ENCODE results near the gene ZNF365.
"Not testable (repeated sequence)": the region's sequence is repeated elsewhere in the genome, so short reads cannot be mapped to it uniquely, and the experiment has no call there.

ZNF365 gene, protein sequence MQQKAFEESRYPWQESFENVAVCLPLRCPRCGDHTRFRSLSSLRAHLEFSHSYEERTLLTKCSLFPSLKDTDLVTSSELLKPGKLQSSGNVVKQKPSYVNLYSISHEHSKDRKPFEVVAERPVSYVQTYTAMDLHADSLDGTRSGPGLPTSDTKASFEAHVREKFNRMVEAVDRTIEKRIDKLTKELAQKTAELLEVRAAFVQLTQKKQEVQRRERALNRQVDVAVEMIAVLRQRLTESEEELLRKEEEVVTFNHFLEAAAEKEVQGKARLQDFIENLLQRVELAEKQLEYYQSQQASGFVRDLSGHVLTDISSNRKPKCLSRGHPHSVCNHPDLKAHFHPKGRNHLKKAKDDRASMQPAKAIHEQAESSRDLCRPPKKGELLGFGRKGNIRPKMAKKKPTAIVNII

GRCh38 chr10:62373995-62374861 lies at the start of gene ZNF365:
Gene ZNF365, plus strand, starts transcription at chr10:62374369. Its CDS starts 1,825 bp downstream, at chr10:62376194.
- DNase-seq (ENCODE audit: low spot score), result peak; percentile 83

GRCh38 chr10:62326176-62326575 lies 48.0 kb upstream of the ZNF365 start:
- DNase-seq (ENCODE audit: low spot score), result no peak

- no peak for DNase-seq (ENCODE audit: low spot score)
Measured at GRCh38 chr10:62327885-62328284, 46.3 kb upstream of the ZNF365 start.

DNA sequence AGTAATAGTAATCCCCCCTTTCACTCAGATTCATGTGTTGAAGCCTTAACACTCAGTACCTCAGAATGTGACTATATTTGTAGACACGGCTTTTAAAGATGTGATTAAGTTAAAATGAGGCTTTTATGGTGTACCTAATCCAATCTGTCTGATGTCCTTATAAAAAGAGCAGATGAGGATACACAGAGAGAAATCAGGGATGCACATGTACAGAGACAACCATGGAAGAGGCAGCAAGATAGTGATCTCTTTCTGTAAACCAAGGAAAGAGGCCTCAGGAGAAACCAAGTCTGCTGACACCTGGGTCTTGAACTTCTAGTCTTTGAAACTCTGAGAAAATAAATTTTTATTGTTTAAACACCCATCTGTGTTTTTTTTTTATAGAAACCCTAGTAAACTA lies 44.0 kb upstream of the ZNF365 start:
- no peak for DNase-seq (ENCODE audit: low spot score)

GRCh38 chr10:62332406-62332805 lies 41.8 kb upstream of the ZNF365 start:
- no peak for DNase-seq (ENCODE audit: low spot score)

DNA sequence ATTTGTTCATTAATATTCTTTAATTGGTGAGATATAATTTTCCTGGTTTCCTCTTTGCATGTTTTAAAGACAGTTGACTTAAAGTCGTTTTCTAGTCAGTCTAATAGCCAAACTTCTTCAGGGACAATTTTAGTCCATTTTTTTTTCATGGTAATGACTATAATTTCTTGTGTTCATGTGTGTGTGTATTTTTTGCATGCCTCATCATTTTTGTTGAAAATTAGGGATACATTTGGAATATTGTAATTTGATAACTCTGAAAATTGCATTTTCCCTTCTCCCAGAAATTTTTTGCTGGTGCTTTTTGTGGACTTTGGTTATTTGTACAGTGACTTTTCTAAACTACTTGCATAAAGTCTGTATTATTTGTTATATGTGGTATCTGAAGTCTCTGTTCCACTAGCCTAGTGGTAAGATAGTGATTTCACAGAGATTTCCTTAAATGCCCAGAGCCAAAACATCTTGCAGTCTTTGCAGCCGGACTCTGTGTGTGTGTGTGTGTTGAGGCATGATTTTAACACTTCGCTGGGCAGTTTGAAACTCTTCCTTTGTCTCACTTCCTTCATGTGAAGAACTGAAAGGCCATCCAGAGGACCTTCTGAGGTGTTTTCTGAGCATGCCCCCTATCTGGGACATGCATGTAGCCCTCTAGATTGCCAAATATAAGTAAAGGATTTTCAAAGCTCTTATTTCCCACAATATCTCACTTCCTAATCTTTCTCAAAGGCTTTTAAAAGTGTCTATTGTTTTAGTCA lies 40.9 kb upstream of the ZNF365 start:
- no peak for DNase-seq (ENCODE audit: low spot score)

- no peak for DNase-seq (ENCODE audit: low spot score)
Measured at GRCh38 chr10:62333988-62334682, 40.0 kb upstream of the ZNF365 start.

DNA sequence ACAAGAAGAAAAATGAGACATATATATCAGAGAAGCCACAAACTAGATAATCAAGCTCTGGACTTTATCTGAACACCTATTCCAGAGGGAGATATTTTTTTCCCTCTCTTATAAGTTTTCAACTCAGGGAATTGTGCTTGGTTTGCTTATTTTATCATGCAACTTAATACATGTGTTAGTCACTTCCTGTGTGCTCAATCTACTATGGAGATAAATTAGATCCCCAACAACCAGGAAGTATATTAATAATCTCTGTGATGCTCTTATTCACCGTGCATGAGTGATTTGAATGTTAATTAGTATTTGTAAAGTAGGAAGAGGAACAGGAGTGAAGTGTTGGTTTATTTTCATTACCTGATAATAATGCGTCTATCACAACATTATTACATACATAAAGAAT lies 38.8 kb upstream of the ZNF365 start:
- DNase-seq (ENCODE audit: low spot score), result no peak

DNA sequence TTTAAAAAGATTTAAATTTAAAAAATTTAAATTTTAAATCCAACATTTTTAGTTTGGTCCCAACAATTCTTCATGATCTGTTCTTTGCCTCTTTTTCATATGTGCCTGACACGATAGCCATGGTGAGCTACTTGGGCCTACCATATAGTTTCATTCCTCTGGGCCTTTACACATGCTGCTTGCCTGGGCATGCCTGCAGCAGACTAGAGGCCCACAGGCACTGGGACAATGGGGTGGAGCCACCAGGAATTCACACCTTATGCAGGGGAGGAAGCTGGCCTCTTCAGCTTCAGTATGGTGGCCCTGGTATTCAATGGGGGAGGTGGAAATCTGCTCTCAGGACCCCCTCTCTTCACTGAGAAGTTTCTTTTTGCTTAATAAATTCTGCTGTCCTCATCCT lies 37.8 kb upstream of the ZNF365 start:
- no peak for DNase-seq (ENCODE audit: low spot score)

DNA sequence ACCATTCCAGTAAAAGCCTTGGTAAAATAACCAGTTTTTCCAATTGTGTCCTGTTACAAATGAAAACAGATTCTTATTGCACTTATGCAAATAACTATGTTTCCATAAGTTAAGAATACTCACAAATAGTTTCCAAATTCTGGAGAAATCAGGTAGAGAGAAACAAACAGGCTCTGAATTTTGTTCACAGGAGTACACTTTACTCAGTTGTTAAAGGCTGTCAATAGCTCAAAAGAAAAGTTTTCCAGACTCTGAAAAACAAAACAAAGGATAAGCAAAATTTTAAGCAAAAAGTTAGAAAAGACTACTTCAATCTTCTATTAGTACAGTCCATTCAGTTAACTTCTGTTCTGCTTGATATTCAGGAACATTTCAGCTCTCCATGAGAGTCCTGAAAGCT lies 32.8 kb upstream of the ZNF365 start:
- no peak for DNase-seq (ENCODE audit: low spot score)

- DNase-seq (ENCODE audit: low spot score), result no peak
Measured at GRCh38 chr10:62343000-62343399, 31.2 kb upstream of the ZNF365 start.

DNA sequence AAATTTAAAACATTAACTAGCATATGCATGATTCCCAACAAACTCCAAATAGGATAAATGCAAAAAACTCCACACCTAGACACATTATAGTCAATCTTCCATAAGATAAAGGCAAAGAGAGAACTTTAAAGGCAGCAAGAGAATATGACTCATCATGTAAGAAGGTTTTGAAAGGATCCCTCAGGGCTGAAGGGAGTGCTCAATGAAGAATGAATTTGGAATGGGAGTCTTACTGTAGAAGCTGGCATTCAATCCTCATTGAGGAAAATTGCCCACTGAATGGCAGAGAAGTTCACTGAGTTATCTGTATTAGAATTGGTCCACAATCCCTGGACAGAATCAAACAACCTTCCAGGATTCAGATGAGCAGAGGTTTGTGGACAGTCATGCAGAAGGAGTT lies 26.1 kb upstream of the ZNF365 start:
- DNase-seq (ENCODE audit: low spot score), result no peak

- DNase-seq (ENCODE audit: low spot score), result no peak
Measured at GRCh38 chr10:62352356-62352970, 21.7 kb upstream of the ZNF365 start.

DNA sequence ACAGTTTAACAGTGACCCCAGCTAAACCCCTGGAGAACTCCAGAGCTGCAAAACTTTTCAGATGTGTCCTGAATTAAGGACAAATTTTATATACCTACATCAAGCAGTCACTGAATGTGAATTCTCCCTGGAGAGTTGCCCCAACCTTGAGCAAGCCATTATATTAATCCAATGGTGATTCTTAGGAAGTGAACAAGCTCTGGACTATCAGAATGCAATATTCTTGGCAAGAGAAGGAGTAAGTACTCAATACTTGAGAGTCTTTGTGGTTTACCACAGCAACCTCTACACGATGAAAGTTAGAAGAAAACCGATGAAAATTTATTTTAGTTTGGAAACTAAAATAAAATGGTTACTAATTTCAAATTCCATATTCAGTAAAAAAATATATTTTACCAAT lies 19.3 kb upstream of the ZNF365 start:
- no peak for DNase-seq (ENCODE audit: low spot score)

DNA sequence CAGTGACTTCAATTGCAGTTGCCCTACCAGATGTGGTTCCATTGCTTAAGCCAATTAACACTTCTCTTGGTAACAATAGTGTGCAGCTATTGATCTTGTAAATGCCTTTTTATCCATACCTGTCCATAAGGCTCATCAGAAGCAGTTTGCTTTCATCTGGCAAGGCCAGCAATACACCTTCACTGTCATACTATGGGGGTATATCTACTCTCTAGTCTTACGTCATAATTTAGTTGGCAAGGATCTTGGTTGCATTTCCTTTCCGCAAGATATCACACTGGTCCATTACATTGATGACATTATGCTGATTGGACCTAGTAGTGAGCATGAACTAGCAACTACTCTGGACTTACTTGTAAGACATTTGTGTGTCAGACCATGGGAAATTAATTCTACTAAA lies 17.7 kb upstream of the ZNF365 start:
- DNase-seq (ENCODE audit: low spot score), result no peak

GRCh38 chr10:62358151-62358550 lies 16.0 kb upstream of the ZNF365 start:
- DNase-seq (ENCODE audit: low spot score), result not testable (repeated sequence)

DNA sequence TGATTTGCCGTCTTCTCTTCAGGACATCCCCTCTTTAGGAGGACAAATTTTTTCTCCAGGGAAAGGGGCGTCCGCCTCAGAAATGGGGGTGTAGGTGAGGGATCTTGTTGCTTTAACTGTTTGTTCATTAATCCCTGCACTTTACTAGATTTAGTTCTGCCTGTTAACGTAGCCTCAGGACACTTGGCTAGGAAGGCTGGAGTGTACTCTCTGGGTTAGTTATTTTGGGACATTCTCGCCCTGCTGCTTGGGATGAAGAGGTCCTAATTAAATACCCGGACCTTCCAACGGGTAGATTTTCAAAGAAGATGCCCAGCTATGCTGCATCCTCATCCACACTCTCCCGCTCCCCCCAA lies 552 bp upstream of the ZNF365 start:
- DNase-seq (ENCODE audit: low spot score), result no peak

DNA sequence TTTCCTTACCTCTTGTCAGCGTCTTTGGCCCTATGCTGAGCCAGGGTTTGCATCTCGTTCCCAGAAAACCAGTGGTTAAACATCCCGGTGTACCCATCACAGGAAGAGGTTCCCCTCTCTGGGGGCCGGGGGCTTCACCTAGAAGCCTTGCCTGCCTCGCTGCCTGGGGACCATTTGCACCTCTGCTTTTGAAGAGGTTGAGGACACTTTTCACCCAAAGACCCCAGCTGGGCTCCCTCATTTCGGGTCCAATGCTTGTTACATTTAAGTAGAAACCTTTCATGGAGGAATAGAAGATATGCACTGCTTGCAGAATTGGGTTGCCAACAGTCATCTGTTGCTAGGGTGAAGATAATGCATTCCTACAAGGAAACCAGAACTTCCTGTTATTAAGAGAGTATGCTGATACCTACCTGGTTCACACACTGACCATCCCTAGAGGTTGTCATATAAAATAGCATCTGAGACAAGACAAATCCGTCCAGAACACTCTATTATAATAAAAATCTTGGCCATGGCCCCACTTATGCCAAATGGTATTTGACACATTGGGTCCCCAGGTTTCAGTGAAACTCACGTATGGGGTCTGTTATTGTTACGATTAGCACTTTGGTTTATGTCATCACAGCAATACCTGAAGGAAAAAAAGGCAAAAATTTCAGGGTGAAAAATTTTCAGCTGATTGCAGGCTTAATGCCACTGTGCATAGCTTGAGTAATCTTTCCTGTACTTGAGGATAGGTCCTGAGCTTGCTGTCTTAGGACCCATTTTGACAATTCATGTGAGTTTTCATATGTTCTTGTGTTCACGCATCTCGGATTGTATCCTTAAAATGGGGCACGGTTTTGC lies 917 bp downstream of the ZNF365 start:
- peak; percentile 45 for DNase-seq (ENCODE audit: low spot score)

DNA sequence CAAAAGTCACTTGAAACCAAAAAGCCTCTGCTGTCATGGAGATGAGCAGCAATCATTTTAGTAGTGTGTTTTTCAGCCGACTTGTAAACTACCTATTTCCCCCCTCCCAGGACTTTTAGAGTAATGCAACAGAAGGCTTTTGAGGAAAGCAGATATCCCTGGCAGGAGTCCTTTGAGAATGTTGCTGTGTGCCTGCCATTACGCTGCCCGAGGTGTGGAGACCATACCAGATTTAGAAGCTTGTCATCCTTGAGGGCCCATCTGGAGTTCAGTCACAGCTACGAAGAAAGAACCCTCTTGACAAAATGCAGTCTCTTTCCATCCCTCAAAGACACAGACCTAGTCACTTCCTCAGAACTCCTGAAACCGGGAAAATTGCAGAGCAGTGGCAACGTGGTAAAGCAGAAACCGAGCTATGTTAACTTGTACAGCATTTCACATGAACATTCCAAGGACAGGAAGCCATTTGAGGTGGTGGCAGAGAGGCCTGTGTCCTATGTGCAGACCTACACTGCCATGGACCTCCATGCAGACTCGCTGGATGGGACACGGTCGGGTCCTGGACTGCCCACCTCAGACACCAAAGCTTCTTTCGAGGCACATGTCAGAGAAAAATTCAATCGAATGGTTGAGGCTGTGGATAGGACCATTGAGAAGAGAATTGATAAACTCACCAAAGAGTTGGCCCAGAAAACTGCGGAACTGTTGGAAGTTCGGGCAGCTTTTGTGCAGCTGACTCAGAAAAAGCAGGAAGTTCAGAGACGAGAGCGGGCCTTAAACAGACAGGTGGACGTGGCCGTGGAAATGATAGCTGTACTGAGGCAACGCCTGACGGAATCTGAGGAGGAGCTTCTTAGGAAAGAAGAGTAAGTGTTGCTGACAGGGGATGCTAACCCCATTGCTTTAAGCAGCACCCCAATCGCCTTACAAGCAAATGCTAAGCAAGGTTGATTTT lies 2.2 kb downstream of the ZNF365 start:
- no peak for DNase-seq (ENCODE audit: low spot score)

Data from AG08396 (cell line).